HT-29 (cell line): ENCODE data around the gene ECT2. TPM values are rescaled to one million over a fixed set of nuclear protein-coding genes. Genes with fewer than 3 reads are reported as not detected.
"Not testable (repeated sequence)": the region's sequence is repeated elsewhere in the genome, so short reads cannot be mapped to it uniquely, and the experiment has no call there.

Source experiments
- DNase-seq: peaks from one replicate; pipeline ENCODE4 v3.0.0-alpha.2; 2015; ENCODE audit warnings: low spot score
- total RNA-seq: library from RNA; depleted of rRNA; stranded (reverse); fragments of >200 nt; shearing (Covaris generic); gene quantifications from 2 replicates; pipeline ENCODE4 v1.2.3, GENCODE V29; 2014

Gene ECT2
- total RNA-seq, 1 experiment from 2014 or later, result 74.5 TPM

- peak; percentile 67 for DNase-seq
These were observed 58.5 kb downstream of the ECT2 start for GRCh38 chr3:172808969-172809546.

- no peak for DNase-seq
These were observed 60.6 kb downstream of the ECT2 start for GRCh38 chr3:172811099-172811498.

GRCh38 chr3:172813462-172813861 lies 62.9 kb downstream of the ECT2 start:
- no peak for DNase-seq

- DNase-seq, result no peak
These were observed 64.2 kb downstream of the ECT2 start for GRCh38 chr3:172814738-172815137.

- no peak for DNase-seq
These were observed 65.3 kb downstream of the ECT2 start for GRCh38 chr3:172815857-172816256.

GRCh38 chr3:172816281-172816680 lies 65.8 kb downstream of the ECT2 start:
- no peak for DNase-seq

GRCh38 chr3:172816968-172817367 lies 66.4 kb downstream of the ECT2 start:
- no peak for DNase-seq

GRCh38 chr3:172820492-172820891 lies 70.0 kb downstream of the ECT2 start:
- DNase-seq, result no peak

GRCh38 chr3:172824229-172824628 lies 73.7 kb downstream of the ECT2 start:
- DNase-seq, result no peak

GRCh38 chr3:172827231-172827630 lies 76.7 kb downstream of the ECT2 start:
- DNase-seq, result not testable (repeated sequence)

GRCh38 chr3:172832983-172833382 lies 82.5 kb downstream of the ECT2 start:
- no peak for DNase-seq

- DNase-seq, result peak; percentile 85
These were observed 86.0 kb downstream of the ECT2 start for GRCh38 chr3:172836390-172836997.

GRCh38 chr3:172839679-172840078 lies 89.2 kb downstream of the ECT2 start:
- no peak for DNase-seq

GRCh38 chr3:172840463-172840862 lies 89.9 kb downstream of the ECT2 start:
- DNase-seq, result no peak

GRCh38 chr3:172840913-172841312 lies 90.4 kb downstream of the ECT2 start:
- no peak for DNase-seq

GRCh38 chr3:172844428-172844827 lies 93.9 kb downstream of the ECT2 start:
- DNase-seq, result no peak

GRCh38 chr3:172846103-172846561 lies 95.6 kb downstream of the ECT2 start:
- no peak for DNase-seq

- no peak for DNase-seq
These were observed 96.2 kb downstream of the ECT2 start for GRCh38 chr3:172846706-172847105.

GRCh38 chr3:172847292-172847691 lies 96.8 kb downstream of the ECT2 start:
- no peak for DNase-seq

- no peak for DNase-seq
These were observed 98.4 kb downstream of the ECT2 start for GRCh38 chr3:172848910-172849309.

- no peak for DNase-seq
These were observed 102.5 kb downstream of the ECT2 start for GRCh38 chr3:172853005-172853404.

- no peak for DNase-seq
These were observed 103.6 kb downstream of the ECT2 start for GRCh38 chr3:172853921-172854666.

- DNase-seq, result no peak
These were observed 104.5 kb downstream of the ECT2 start for GRCh38 chr3:172855037-172855436.
